ENCODE results near the gene TEAD2.

The TEAD2 gene

DNA sequence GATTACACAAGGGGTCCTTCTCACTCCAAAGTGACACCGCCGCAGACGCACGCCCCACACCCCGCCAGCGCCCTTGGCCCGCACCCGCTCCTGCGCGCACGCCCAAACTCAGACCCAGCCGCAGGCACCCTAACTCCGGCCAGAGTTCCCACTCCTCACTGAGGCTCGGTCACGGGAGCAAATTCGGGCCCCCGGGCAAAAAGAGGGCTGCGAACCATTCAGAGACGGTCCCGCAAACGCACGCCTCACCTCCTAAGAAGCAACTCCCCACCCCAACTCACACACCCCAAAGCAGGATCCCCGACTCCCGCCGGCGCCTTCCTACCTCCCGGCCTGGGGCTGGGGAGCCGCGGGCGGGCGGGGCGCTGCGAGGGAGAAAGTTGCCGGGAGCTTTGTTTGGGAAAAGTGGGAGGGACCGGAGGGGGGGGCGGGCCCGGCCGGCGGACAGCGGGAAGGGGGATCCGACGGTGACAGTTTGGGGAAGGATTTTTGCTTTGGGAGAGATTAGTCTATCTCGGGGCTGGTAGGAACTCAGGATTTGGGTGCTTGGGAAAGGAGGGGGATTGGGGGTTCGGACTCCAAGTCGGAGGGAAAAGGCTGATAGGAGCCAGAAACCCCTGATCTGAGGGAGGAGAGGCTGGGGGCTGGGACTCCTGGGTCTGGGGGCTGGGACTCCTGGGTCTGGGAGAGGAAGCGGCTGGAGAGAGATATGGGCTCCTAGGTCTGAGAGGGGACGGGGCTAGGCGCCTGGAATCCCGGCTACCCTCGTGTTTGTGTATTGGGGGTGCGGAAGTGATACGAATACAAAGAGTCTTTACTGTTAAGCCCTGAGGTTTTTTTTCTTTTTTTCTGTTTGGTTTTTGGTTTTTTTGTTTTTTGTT is at the start of gene TEAD2:
TEAD2 (minus strand) TSS at position 369 of the 881 bp plus-strand sequence. CDS start 2,341 bp downstream, outside the sequence.
- peak; percentile 8 for DNase-seq

DNA sequence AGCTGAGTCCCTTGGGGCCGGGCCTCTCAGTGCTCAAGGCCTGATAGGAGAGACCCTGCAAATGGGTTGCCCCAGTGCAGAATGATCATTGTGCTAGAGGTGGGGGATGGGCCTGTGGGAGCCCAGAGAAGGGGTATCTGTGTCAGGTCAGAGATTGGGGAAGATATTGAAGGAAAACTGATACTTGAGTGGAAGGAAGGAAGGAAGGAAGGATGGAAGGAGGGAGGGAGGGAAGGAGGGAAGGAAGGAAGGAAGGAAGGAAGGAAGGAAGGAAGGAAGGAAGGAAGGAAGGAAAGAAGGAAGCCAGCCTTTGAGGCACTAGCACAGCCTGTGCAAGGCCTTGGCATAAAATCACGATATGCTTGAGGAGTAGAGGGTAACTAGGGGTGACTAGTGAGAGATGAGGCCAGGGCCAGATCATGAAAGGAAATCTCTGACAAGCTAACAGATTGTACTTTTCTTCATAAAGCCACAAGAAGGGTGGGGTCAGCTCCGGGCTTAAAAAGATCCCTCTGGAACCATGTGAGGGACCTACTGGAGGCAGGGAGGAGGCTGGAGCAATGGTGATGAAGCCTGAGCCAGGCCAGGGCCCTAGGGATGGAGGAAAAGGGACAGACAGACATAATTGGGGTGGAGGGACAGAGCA is 49.6 kb upstream of the TEAD2 start:
- DNase-seq, result no peak

DNA sequence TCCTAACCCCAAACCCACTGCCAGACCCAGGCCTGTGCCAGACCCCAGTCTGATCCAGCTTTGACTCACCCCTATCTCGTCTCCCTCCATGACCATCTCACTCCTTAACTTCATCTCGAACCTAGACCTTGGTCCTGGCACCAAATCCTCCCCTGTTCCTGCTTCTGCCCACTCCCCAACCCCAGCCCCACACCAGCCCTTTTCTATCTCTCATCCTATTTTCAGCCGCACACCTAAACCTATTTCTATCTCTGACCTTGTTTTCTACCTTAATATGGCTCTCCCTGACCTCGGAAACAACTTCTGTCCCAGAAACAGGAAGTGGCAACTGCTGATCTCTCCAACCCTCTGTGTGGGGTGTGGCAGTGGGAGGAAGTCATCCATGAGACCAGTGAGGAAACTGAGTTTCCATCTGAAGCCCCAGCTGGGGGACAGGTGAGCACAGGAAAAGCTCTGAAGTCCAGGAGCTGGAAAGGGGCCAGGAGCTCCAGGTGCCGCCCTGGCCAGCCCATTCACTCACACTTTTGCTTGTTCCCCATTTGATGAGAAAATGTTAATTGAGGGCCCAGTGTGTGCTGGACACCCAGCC is 47.3 kb upstream of the TEAD2 start:
- no peak for DNase-seq

DNA sequence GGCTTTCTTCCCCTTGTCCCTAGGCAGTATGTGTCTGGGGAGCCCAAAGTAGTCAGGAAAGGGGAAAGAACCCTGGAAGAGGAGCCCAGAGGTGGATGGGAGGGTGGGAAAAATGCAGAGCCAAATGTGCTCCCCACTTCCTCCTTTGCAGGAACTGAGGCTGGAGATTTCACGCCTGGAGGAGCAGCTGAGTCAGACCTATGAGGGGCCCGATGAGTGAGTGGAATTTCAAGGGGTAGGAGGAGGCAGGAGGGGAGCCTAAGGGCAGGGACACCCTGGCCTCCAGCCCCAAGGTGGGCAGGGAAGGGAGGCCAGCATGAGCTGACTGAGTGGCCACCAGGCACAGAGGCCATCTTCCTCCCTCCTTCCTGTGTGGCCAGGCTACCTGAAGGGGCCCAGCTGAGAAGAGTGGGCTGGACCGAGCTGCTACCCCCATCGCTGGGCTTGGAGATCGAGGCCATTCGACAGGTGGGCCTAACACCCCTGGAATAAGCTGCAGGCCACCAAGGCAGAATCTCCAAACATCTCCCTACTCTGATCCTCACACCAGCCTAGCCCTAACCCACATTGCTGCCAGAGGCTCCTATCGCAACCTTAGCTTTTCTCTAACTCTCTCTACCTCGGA is 46.7 kb upstream of the TEAD2 start:
- DNase-seq, result no peak

DNA sequence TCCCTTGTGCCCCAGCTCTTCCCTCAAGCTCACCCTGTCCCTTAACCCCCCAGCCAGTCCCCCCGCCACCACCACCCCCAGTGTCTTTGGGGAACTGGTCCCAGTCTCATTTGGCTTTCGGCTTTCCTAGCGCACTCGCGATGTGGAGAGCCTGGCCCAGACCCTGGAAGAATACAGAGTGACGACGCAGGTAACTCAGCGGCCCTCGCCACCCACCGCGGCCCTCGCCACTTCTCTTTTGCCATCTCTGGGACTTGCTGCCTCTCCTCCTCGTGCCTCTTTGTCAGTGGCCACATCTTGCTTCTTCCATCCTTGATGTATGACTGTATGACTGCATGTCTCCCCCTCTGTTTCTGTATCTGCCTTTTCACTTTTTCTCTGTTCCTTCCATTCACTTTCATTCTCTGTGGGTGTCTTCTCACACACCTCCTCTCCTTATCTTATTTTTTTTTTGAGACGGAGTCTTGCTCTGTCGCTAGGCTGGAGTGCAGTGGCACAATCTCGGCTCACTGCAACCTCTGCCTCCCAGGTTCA is 45.3 kb upstream of the TEAD2 start:
- DNase-seq, result no peak

DNA sequence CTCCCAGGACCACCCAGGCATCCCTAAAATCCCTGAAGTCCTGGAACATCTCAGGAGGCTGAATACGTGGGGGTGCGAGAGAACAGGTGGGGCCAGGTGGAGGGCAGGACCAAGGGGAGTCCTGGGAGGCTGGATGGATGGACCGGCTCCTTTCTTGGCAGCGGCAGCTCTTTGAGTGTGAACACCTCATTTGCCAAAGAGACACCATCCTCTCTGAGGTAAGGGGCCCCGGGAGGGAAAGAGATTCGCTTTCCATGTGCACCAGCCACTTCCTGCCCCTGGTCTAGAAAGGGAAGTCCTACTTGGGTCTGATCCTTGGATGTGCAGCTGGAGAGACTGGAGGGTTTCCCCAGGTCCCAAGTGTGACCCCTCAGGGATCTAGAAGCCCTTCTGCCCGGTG is 44.9 kb upstream of the TEAD2 start:
- no peak for DNase-seq

DNA sequence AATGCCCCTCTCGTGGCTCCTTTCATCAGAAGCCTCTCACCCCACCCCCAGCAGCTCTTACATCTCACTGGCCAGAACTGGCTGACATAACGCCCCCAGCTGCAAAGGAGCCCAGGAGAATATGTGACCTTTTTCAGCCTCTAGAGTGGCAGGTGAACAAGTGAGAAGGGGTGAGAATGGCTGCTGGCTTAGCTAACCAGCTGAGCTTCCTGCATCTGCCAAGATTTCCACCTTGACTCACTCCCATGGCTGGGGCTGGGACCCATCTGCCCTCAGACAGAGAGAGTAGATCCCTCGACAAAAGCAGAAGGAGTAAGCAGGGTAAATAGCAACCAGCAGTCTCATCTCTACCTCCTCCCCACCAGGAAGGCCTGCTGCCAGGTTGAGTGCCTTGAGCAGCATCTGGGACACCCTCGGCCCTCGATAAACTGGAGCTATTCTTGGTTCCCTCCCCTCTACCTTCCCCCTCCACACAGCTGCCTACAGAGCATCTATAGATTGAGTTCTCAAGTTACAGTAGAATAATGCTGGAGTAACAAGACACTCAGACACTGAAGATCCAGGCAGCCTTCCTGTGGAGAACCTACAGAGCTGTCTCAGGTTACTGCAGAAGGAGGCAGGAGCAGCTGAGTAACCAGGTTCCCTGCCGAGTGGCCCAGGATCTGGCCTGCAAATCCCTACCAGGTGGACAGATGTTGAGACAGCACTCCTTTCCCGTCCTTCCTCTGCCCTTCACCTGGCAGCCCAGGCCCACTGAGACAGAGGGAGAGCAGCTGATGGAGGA is 41.4 kb upstream of the TEAD2 start:
- no peak for DNase-seq

DNA sequence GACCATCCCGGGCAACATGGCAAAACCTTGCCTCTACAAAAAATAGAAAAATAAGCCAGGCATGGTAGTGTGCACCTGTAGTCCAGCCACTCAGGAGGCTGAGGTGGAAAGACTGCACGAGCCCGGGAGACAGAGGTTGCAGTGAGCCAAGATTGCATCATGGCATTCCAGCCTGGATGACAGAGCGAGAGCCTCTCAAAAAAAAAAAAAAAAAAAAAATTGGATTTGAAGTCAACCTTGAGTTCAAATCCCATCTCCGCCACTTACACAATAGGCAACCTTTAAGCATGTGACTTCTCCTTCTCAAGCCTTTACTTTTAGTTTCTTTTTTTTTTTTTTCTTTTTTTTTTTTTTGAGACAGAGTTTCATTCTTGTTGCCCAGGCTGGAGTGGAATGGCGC is 37.8 kb upstream of the TEAD2 start:
- no peak for DNase-seq

DNA sequence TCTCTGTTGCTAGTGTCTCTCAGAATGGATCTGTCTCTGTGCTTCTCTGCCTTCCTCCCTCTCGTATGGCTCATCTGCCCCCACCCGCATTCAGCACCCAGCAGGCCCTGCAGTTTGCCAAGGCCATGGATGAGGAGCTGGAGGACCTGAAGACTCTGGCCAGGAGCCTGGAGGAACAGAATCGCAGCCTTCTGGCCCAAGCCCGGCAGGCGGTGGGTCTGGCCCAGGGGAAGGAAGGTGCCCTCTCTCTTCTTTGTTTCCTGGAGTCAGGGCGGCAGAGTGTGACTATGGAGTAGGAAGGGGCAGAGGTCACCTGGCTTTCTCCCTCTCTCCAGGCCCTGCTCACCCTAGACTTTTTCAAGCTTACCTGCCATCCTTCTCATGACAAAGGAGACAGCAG is 36.7 kb upstream of the TEAD2 start:
- no peak for DNase-seq

DNA sequence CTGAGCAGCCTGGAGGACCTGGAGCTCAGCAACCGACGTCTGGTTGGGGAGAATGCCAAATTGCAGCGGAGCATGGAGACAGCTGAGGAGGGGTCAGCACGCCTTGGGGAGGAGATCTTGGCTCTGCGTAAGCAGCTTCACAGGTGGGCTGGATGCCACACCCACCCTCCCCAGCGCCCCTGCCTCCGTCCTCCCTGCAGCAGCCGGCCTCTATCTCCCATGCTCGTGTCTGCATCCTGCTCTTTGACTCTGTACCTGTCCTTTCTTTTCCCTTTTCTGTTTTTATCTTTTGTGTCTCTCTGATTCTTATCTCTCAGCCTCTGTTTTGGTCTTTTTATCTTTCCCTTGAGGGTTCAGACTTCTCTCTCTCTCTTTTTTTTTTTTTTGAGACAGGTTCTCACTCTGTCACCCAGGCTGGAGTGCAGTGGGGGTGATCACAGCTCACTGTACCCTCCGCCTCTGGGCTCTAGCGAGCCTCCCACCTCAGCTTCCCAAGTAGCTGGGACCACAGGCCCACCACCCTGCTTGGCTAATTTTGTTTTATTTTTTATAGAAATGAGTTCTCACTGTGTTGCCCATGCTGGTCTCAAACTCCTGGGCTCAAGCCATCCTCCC is 35.9 kb upstream of the TEAD2 start:
- DNase-seq, result no peak

DNA sequence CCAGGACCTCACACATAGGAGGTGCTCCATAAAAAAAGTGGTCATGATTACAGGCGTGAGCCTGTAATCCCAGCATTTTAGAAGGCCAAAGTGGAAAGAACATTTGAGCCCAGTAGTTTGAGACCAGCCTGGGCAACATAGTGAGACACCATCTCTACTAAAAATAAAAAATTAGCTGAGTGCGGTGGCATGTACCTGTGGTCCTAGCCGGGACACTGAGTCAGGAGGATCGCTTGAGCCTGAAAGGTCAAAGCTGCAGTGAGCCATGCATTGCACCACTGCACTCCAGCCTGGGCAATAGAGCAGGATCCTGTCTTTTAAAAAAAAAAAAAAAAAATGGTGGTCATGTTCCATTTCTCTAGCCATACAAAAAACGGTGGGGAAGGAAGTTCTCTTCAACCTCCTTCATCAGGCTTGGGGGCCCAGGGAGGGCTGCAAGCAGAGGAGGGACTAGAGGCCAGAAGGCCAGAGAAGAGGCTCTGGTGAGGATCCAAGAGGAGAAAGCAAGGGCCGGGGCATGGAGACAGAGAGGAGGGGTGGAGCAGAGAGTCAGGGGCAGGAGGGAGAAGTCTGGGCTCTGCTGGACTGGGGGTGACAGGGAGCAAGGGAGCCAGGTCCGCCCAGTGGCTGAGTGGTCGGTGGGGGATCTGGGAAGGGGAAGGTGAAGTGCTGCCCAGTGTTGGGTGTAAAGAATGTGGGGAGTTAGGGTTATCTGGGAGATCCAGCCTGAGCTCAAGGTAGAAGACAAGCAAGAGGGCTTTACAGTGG is 34.7 kb upstream of the TEAD2 start:
- no peak for DNase-seq

DNA sequence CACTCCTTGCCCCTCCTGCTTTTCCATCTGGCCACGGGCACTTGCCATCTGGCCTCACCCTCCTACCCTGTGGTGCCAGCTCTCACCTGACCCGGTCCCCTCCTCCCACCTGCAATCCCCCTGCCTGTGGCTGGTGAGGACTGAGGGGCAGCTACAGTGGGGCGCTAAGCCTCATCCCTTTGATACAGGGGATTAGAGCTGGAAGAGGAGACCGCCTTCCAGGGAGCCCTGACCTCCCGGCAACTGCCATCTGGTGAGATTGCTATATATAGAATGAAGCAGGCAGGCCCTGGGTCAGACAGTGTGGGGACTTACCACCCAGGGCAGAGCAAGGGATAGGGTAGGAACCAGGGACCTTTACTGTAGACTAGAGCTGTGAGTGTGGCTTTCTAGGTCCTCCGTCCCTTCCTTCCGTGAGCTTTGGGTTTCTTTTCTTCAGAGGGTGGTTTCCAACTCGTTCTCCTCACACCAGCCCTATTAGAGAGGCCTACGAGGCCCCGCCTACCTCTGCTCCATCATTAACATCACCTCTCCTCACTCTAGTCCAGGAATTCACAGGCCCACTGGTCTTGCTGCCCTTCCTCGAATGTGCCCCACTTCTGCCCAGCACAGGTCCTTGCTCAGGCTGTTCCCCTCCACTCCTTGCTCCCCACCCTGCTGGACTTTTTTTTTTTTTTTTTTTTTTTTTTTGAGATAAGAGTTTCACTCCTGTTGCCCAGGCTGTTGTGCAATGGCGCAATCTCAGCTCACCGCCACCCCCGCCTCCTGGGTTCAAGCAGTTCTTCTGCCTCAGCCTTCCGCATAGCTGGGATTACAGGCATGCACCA is 33.6 kb upstream of the TEAD2 start:
- DNase-seq, result no peak

DNA sequence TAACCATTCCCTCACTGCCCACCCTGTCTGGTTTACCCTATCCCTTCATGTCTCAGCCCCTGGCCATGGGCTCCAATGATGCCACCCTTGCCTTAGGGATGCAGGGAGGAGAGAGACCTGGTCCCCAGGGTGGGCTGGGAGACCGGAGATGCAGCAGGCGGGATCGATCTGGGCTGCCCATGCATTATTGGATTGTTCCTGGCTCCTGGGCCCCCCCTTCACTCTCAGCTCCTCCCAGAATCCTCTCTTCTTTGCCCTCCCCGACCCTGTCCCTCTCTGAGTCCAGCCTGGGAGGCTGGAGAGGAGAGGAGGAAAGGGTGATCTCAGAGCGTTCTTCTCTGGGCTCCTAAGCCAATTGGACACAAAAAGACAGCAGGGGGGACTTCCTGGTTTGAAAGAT is 31.7 kb upstream of the TEAD2 start:
- DNase-seq, result no peak

DNA sequence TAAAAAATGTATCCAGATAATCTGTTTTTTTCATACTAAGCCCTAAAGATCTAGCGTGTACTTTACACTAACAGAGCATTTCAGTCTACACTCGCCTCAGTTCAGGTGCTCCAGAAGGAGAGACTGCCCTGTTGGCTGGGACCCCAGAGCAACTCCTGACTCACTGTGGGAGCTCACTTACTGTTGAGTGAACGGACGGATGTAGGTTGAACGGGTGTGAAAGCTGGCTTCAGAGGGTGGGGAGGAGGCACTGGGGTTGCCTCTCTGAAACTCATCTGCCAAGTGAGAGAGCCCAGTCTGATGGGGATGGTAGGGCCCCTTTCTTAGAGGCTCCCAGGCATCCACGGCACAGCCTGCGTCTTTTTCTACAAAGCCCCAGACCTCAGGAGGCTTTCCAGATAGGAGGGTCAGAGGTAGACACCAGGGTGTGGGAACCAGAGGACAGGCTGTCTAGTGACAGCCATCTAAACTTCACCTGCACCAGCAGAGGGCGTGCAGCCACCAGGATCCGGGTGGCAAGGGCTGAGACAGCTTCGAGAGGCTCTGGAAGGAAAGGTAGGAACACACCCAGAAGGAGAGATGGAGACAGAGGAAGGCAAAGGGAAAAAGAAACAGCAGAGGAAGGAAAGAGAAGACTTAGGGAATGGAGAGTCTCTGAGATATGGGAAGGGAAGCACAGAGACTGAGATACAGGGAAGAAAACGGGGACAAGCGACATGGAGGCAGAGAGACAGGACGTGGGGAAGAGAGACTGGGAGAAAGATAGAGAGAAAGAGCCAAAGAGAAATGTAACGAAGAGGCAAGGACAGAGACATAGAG is 29.6 kb upstream of the TEAD2 start:
- peak; percentile 35 for DNase-seq

DNA sequence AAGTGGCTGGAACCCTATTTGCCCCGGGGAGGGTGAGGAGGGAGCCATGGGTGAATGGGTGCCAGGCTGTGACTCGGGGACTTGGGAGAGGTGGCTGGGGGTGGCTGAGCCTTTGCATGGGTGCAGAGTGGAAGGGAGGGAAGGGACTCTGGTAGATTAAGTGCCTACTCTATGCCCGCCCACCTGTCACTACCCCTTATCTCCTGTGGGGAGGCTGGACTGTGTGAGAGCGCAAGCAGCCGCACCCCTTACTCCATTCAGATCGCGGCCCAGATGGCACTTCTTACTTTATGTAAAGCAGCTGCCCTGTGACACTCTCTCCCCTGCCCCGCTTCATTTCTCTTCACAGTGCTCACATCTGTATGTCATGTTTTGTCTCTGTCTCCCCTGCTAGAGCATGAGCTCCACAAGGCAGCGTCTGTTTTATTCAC is 28.7 kb upstream of the TEAD2 start:
- DNase-seq, result no peak

DNA sequence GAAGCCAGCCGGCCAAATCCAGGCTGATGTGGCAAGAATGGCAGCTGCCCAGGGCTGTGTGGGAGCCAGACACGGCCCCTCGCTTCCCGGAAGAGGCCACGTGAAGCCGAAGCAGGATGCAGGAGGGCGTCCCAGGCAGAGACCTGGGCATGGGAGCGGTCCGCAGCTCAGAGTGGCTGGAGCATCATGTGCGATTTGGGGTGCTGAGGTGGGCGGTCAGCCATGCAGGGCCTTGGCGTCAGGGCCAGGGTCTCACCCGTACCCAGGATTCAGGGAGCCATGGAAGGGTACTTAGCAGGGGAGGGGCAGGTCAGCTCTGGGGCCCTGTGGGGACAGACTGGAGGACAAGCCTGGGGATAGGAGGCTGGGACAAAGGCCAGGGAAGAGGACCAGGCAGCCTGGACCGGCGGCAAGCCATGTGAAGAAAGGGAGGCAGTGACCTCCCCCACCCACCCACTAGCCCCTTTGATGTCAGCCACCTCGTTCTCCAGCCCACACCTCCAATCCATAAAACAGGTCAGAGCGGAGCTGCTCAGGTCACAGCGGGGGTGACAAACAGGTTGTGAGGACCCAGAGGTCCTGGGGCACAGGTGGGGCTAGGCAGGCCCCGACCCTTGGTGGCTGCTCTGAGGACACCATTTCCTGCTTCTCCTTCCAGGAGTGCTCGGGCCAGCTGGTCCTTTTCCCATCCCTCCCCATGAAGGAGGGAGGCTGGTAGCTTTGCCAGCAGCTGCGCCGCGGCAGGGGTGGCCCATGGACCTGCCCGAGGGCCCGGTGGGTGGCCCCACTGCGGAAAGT is 28.1 kb upstream of the TEAD2 start:
- DNase-seq, result no peak

DNA sequence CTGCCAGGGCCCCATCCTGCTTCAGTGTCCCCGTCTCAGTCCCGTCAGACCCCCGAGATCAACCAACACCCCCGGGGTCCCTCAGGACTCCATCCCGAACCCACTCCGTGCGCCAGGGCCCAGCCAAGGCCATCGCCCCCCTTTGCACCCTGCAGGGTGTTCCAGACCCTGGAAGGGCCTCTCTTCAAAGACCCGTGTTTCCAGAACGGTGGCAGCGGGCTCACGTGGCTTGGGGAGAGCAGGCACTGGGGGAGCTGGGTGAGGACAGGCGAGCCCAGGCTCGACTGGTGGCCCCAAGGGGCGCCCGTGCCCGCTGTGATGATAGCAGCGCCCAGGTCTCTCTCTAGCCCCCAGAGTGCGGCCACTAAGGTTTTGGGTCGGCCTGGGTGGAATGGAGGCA is 27.2 kb upstream of the TEAD2 start:
- DNase-seq, result no peak

DNA sequence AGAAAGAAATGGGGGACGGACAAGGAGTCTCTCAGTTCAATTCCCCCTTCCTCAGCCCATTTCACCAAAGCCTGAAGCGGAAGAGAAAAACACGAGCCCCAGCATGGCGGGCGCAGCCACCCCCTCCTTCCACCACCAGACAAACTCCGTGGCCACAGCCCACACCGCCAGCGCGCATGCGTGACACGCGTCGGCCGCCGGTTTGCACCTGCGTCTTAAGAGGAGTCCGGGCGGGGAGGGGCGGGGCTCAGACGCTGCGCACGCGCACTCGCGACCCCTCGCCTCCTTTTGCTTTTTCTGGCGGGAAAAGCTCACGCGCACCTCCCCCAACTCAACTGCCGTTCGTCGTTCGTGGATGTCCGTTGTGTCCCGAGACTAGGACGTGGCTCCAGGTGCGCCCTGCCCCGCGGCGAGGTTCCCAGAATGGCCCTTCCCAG is 25.7 kb upstream of the TEAD2 start, which contains the start of gene KASH5:
KASH5 (plus strand) TSS at position 314 of the 437 bp plus-strand sequence. CDS start 2,635 bp downstream, outside the sequence.
- no peak for DNase-seq

Measured in NCI-H446 treated with DMSO at 0.1 percent for 48 hours (cell line).